SKM-1 (cell line): Measurements from ENCODE around the gene PRSS12.
"Not testable (repeated sequence)": the region's sequence is repeated elsewhere in the genome, so short reads cannot be mapped to it uniquely, and the experiment has no call there.

ENCODE experiments used
- DNase-seq: peaks from one replicate; lab custom pipeline; 2025; ENCODE audit not compliant: unreplicated experiment; lab: John Stamatoyannopoulos, UW

Gene PRSS12

GRCh38 chr4:118280501-118281218 is 72.1 kb downstream of the PRSS12 start:
- no peak for DNase-seq

GRCh38 chr4:118279920-118280432 is 72.8 kb downstream of the PRSS12 start:
- no peak for DNase-seq

GRCh38 chr4:118279328-118279727 is 73.5 kb downstream of the PRSS12 start:
- DNase-seq = no peak

GRCh38 chr4:118278473-118279274 is 74.1 kb downstream of the PRSS12 start:
- DNase-seq = peak; percentile 96

- DNase-seq = no peak
Observed at GRCh38 chr4:118277243-118277642, 75.6 kb downstream of the PRSS12 start.

GRCh38 chr4:118276580-118276979 is 76.2 kb downstream of the PRSS12 start:
- no peak for DNase-seq

GRCh38 chr4:118273642-118274041 is 79.2 kb downstream of the PRSS12 start:
- no peak for DNase-seq

- DNase-seq = no peak
Observed at GRCh38 chr4:118271788-118272187, 81.0 kb downstream of the PRSS12 start.

- DNase-seq = peak; percentile 27
Observed at GRCh38 chr4:118270492-118270891, 82.3 kb downstream of the PRSS12 start.

- no peak for DNase-seq
Observed at GRCh38 chr4:118268780-118269179, 84.0 kb downstream of the PRSS12 start.

- not testable (repeated sequence) for DNase-seq
Observed at GRCh38 chr4:118266145-118266496, 86.7 kb downstream of the PRSS12 start.

GRCh38 chr4:118265312-118266144 is 87.3 kb downstream of the PRSS12 start:
- DNase-seq = no peak

- no peak for DNase-seq
Observed at GRCh38 chr4:118264096-118264495, 88.7 kb downstream of the PRSS12 start.

- no peak for DNase-seq
Observed at GRCh38 chr4:118260309-118260708, 92.5 kb downstream of the PRSS12 start.

- no peak for DNase-seq
Observed at GRCh38 chr4:118259111-118259510, 93.7 kb downstream of the PRSS12 start.

- DNase-seq = no peak
Observed at GRCh38 chr4:118254368-118254767, 98.4 kb downstream of the PRSS12 start.

- DNase-seq = no peak
Observed at GRCh38 chr4:118249890-118250289, 102.9 kb downstream of the PRSS12 start.

GRCh38 chr4:118237531-118237930 is 115.3 kb downstream of the PRSS12 start:
- DNase-seq = no peak

GRCh38 chr4:118235566-118236120 is 117.2 kb downstream of the PRSS12 start:
- no peak for DNase-seq
